ENCODE results near the gene NDNF.

Gene NDNF, protein sequence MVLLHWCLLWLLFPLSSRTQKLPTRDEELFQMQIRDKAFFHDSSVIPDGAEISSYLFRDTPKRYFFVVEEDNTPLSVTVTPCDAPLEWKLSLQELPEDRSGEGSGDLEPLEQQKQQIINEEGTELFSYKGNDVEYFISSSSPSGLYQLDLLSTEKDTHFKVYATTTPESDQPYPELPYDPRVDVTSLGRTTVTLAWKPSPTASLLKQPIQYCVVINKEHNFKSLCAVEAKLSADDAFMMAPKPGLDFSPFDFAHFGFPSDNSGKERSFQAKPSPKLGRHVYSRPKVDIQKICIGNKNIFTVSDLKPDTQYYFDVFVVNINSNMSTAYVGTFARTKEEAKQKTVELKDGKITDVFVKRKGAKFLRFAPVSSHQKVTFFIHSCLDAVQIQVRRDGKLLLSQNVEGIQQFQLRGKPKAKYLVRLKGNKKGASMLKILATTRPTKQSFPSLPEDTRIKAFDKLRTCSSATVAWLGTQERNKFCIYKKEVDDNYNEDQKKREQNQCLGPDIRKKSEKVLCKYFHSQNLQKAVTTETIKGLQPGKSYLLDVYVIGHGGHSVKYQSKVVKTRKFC

DNA sequence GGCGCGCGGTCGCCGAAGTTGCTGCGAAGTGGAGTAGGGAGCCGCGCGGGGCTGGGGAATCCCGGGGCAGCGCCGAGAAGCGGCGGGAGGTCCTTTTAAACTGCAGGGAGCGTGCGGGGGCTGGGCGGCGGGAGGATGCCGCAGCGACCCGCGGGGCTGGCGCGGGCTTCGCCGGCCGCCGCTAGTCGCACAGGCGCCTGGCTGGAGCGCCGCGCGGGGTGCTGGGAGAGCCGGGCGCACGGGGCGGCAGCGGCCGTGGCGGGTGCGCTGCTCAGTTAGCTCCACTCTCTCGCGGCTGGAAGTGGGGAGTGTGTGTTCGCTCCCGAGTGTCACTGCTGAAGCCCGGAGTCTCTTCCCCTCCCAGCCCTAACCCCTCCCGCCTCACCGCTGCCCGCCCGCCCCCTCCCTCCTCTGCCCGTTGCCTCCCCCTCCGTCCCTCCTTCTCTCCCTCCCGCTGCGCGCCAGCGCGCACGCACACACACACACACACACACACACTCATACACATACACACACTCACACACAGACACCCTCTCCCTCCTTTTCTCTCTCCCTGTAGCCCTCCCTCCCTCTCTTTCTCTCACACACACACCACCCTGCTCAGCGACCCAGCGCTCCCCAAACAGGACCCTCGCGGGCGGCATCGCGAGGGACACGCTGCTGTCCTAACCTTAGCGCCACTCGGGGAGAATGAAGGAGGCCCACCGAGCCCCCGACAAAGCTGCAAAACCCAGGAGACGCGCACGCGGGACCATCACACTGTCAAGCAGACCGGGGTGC is at the start of gene NDNF:
TSS of gene NDNF (minus strand) at position 312 of the 780 bp plus-strand sequence. CDS start 26,698 bp downstream, outside the sequence.
- DNase-seq (ENCODE audit: low spot score): peak; percentile 11

DNA sequence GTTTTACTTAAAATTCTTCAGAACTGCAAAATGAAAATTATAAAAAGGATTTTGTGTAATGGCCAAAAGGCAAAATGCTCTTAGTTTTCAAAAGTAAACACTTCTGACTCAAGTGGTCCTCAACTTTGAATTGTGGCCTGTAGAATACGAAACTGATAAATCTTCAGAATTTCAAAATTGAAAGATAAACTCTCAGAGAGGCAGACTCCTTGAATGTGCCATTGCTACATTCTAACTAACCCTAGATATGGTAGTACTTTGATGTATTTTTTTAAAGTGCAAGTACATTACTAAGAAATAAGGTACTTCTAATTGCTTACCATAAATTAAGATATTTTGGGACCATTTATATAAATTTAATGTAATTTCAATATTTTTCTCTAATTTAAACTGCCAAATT is 47.4 kb upstream of the NDNF start:
- DNase-seq (ENCODE audit: low spot score): no peak

DNA sequence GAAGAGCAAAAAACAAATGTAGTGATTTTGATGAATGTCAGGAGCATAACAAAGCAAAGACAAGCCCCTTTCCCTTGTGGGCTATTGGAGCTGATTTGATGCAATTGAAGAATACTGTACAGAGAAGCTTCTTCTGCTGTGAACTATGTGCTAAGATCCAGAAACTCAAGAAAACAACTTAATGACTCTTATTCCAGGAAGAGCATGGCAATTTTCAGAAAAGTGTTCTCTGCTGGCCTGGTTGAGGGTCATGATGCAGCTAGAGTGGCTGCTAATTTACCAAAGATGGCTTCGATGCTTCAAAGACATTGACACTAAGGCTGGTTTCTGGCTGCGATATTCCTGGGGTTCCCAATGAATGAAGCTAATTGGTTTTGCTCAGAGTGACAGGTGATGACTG is 46.0 kb upstream of the NDNF start:
- no peak for DNase-seq (ENCODE audit: low spot score)

DNA sequence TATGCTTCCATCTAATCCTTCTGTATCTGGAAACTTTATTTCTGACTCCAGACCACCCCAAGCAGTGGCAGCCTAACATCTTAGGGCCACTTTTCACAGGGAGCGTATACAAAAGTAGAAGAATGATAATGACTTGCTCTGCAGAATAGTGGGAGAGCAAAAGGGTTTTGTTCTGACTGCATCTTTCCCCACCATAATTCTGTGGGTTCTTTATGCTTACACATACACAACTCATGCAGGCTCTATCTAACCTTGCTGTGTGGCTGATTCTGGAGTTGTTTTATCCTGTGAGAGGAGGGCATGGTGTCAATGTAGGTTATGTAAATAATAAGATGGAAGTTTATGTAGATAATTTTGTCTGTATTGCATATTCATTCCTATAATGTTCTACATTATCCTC is 42.4 kb upstream of the NDNF start:
- no peak for DNase-seq (ENCODE audit: low spot score)

GRCh38 chr4:121112530-121112929 is 40.2 kb upstream of the NDNF start:
- no peak for DNase-seq (ENCODE audit: low spot score)

GRCh38 chr4:121108557-121108956 is 36.2 kb upstream of the NDNF start:
- no peak for DNase-seq (ENCODE audit: low spot score)

GRCh38 chr4:121107507-121107906 is 35.2 kb upstream of the NDNF start:
- no peak for DNase-seq (ENCODE audit: low spot score)

DNA sequence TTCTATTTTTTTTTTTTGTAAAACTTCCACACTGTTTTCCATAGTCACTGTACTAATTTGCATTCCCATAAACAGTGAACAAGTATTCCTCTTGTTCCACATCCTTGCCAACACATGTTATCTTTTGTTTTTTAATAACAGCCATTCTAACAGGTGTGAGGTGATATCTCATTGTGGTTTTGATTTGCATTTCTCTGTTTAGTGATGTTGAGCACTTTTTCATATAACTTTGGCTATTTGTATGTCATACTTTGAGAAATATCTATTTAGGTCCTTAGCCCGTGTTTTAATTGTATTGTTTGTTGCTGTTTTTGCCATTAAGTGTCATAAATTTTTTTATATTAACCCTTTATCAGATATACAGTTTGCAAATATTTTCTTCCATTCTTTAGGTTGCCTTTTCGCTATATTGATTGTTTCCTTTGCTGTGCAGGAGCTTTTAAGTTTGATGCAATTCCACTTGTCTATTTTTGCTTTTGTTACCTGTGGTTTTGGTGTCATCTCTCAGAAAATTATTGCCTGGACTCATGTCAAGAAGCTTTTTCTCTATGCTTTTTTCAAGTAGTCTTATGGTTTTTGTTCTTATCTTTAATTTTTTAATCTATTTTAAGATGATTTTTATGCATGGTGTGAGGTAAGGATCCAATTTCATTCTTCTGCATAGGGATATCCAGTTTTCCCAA is 27.9 kb upstream of the NDNF start:
- no peak for DNase-seq (ENCODE audit: low spot score)

DNA sequence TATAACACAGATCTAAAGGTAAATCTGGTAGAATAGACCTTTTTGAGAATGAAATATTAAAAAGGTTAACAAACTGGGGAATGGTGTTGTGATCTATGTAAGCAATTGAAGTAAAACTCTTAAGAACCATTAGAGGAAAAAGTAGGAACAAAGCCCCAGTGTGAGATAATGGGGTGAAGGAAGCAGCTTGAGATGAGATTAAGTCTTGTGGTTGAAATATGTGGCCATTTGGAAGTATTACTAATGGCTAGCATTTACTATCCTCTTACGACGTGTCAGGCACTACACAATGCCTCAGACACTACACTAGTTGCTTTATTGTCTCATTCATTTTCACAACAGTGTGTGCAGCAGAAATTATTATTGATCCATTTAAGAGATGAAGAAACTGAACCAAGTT is 25.9 kb upstream of the NDNF start:
- no peak for DNase-seq (ENCODE audit: low spot score)

- no peak for DNase-seq (ENCODE audit: low spot score)
These were observed 24.3 kb upstream of the NDNF start for GRCh38 chr4:121096629-121097028.

DNA sequence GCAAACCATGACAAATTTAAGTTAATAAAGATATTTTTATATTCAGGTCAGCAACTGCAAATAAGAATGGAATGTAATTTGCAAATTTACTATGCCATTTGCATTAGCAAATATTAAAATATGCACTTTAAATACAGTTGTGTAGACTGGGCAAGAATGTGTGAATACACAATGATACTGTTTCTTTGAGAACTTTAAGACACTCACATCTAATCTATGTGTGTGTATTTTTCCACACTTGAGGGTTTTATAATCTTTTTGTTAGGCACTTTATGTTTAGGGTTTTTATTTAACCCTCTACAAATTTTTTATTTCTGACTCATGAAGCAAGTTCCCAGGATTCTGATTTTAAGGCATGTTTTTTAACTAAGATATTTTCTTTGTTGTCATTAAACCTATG is 23.9 kb upstream of the NDNF start:
- DNase-seq (ENCODE audit: low spot score): no peak

DNA sequence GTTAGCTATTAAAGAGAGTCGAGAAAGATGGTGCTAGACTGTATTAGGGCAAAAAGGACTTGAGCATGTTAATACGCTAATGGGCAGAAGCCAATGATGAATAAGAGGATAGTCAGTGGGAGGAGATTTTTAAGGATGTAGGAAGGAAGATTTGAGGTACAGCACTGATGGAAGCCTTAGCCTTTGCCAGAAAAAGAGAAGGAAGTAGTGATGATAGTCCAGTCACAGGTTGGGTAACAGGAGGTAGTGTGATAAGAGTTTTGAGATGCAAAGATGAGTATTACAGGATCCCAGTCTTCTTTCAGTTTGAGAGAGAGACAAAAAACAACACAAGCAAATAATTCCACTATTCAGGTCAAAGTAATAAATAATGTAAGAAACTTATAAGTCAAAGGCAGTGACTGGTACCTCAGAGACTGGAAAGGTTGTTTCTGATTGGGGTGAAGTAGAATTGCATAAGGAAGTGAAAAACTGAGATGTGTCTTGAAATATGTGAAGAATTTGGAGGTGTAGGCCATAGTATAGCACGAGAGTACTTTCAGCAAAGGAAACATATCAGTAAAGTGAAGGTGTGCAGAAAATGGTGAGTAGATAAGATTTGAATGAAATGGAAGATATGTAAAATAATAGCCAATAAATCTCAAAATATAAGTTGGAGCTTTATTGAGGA is 22.1 kb upstream of the NDNF start:
- no peak for DNase-seq (ENCODE audit: low spot score)

DNA sequence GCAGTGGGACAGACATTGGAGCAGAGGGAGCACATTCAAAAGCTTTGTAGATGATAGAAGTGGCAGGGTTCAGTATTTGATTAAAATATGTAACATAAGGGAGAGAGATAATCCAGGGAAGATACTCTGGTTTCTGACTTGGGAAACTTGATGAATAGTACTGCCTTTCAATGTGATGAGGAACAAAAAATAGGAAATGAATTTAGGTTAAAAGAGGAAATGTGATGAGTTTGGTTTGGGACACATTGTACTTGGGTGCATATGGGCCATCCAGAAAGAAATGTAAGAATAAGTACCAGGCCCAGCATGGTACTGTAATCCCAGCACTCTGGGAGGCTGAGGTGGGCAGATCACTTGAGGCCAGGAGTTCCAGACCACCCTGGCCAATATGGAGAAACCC is 20.9 kb upstream of the NDNF start:
- DNase-seq (ENCODE audit: low spot score): no peak

- DNase-seq (ENCODE audit: low spot score): no peak
These were observed 19.6 kb upstream of the NDNF start for GRCh38 chr4:121091941-121092340.

DNA sequence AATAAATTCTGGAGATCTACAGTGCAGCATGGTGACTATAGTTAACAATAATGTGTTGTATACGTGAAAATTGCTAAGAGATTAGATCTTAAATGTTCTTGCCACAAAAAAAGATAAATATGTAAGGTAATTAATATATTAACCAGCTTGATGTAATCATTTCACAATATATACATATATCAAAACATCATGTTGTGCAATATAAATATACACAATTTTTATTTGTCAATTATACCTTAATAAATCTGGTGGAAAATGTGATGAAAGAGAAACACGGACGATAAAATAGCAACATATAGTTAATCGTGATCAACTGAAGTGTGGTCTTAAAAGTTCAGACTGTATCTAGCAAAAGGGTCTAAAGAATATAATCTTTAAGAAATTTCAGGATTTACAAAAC is 16.5 kb upstream of the NDNF start:
- DNase-seq (ENCODE audit: low spot score): no peak

DNA sequence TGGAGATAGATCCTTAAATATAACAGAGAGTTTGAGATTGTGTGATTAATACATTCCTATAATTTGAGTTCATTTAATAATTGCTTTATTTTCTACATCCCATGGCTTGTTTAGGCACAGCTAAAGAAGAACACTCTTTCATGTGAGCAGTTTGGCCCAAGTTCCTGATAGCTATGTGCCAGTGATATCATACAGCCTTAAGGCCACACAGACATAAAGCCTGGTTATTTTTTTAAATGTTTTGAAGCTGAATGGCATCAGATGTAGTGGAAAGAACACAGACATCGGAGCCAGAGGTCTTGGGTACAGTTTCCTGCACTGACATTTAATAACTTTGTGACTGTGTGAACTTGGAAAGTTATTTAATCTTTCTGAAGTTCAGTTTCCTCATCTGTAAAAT is 7.0 kb upstream of the NDNF start:
- DNase-seq (ENCODE audit: low spot score): no peak

DNA sequence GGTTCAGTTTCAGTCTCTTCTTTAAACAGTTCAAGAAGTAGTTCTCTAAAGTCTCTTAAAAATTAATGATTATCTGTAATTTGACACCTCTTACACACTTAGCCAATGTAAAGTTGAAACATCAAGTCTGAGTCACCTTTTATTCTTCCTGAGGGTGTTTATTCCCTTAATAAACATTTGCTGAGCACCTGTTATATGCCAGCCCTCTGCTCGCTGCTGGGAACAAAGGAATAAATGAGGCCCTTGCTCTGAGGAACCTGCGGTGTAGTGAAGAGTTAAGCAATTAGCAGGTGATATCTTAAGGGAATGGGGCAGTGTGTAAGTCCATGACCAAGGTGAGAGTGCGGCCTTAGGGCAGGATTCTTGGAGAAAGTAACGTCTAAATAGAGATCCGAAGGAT is 5.2 kb upstream of the NDNF start:
- no peak for DNase-seq (ENCODE audit: low spot score)

DNA sequence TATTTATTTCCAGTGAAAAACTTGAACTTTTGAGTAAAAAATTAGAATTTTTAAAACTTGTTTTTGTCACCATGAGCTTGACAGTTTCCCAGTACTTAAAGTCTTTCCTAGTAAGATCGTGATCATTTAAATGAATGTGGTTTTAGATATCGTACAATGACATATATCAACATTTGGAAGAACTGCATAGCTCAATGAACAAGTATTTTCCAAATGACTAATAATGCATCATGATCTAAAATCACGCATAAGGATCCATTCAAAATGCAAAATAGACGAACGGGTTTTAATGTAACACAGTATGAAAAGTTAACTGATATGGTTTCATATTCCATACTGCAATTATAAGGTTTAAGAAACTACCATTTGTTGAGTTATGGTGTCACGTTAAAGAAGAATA is 4.1 kb upstream of the NDNF start:
- DNase-seq (ENCODE audit: low spot score): no peak

DNA sequence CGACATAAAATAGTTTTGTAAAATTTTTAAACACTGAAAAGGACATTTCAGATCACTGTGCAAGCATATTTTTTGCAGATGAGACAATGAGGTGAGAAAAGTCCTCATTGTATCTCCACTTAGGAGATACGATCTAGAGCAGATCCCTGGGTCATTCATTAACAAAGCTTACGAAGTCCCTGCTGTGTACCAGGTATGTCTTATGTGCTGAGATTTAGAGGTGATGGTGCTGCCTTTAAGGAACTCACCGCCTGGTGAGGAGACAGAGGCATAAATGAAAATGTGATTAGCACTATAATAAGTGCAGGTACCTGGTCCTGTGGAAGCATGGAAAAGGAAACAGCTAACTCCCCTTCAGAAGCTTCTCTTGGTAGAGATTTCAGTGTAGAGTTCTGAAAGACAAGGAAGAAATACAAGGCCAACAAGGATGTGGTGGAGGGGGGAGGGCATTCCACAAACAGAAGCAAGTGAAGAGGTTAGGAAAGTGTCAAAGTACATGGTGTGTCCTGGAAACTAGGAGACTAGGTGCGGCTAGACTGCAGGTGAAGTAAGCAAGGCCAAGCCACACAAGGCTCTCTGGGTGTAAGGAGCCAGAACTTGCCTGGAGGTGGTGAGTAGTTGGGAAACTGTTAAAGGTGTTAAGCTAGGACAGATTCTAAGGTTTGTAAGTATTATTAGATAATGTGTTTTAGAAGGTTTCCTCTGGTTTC is 1.5 kb upstream of the NDNF start:
- no peak for DNase-seq (ENCODE audit: low spot score)

- no peak for DNase-seq (ENCODE audit: low spot score)
These were observed 685 bp upstream of the NDNF start for GRCh38 chr4:121073004-121073435.

GRCh38 chr4:121071640-121072223 is 603 bp downstream of the NDNF start:
- DNase-seq (ENCODE audit: low spot score): no peak

Measured in CD4-positive, alpha-beta T cell treated with Interleukin-6 at 100 ng/mL for 8 hours (primary cell).